ENCODE data around the gene CASK. TPM values are rescaled to one million over a fixed set of nuclear protein-coding genes. Genes with fewer than 3 reads are reported as not detected.

Gene CASK
- total RNA-seq, 1 experiment from 2014 or later, result 163 TPM

DNA sequence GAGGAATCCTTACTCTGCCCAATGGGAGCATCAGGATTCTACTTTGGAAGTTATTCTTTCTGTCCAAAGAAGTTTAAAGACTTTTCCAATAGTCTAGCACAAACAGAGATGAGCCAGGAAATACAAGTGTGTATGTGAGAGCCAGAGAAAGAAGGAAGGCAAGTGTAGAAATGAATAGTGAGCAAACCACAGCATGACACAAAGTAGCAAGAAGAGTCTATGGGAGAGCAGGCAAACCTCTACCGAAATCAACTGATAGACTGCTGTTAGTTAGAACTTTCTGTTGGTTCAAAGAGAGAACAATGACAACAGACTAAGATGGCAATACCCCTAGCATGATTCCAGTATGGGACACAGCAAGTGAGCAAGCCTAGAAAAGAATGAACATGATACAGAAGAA lies 250.7 kb downstream of the CASK start:
- H3K36me3 Mint-ChIP-seq (ENCODE audit: insufficient read depth, unreplicated experiment), result peaks cover 36% of the 10 kb centered on the region
- Histone ChIP-seq H3K9me3 (no peaks in the 10 kb centered on the region), H3K4me1 (no peaks in the 10 kb centered on the region), H3K4me3 (ENCODE audit: low read depth, low read length) (no peak overlapping the region), H3K36me3 (ENCODE audit: control insufficient read depth, insufficient read depth, low read length) (no peaks in the 10 kb centered on the region), H3K27me3 (replicated peaks; ENCODE audit: control insufficient read depth, insufficient read depth, low read length) (no peaks in the 10 kb centered on the region)
- CTCF ChIA-PET, result no interaction called here
- POLR2A ChIA-PET, result no interaction called here
- TF ChIP-seq, protein P1, sequence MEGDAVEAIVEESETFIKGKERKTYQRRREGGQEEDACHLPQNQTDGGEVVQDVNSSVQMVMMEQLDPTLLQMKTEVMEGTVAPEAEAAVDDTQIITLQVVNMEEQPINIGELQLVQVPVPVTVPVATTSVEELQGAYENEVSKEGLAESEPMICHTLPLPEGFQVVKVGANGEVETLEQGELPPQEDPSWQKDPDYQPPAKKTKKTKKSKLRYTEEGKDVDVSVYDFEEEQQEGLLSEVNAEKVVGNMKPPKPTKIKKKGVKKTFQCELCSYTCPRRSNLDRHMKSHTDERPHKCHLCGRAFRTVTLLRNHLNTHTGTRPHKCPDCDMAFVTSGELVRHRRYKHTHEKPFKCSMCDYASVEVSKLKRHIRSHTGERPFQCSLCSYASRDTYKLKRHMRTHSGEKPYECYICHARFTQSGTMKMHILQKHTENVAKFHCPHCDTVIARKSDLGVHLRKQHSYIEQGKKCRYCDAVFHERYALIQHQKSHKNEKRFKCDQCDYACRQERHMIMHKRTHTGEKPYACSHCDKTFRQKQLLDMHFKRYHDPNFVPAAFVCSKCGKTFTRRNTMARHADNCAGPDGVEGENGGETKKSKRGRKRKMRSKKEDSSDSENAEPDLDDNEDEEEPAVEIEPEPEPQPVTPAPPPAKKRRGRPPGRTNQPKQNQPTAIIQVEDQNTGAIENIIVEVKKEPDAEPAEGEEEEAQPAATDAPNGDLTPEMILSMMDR (IDR thresholded peaks at IDR 0.05; ENCODE audit: insufficient read depth in 1 of 2, low read depth in 1 of 2, low read length in 1 of 2, severe bottlenecking in 1 of 2, unreplicated experiment in 1 of 2), result no peak
- no peaks in the 10 kb centered on the region for H3K9me3 Mint-ChIP-seq (ENCODE audit: unreplicated experiment)
- no TSS peak for BruUV-seq (replicated peaks)
- no peaks in the 10 kb centered on the region for H3K4me1 Mint-ChIP-seq (ENCODE audit: low read depth, unreplicated experiment)
- intact Hi-C loops (cut with micrococcal nuclease; ENCODE audit: unreplicated experiment), result no loop called here
- H3K27ac Mint-ChIP-seq (ENCODE audit: unreplicated experiment), result no peak overlapping the region
- H3K4me3 Mint-ChIP-seq (ENCODE audit: unreplicated experiment), result no peak overlapping the region
- H3K27me3 Mint-ChIP-seq (ENCODE audit: insufficient read depth, unreplicated experiment), result no peaks in the 10 kb centered on the region
- no peak for DNase-seq

DNA sequence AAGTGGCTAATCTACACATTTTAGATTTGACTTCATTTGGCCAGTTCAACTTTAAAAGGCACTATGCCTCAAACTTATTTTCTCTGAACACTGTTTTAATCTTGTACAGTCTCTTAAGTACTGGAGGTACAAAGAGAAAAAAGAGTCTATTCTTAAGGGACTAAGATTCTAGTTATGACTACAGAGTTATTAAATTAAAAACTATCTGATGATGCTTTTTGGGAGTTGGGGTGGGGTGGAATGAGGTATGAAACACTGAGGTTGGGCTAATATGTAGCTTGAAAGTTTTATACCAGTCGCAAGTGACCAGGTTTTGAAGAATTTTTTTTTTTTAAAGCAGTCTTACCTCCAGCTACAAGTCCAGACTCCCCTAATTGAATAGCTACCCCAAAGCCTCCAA lies 252.3 kb downstream of the CASK start:
- Mint-ChIP-seq H3K27me3 (ENCODE audit: insufficient read depth, unreplicated experiment) (no peaks in the 10 kb centered on the region), H3K27ac (ENCODE audit: unreplicated experiment) (no peak overlapping the region), H3K36me3 (ENCODE audit: insufficient read depth, unreplicated experiment) (peaks cover 22% of the 10 kb centered on the region), H3K4me3 (ENCODE audit: unreplicated experiment) (no peak overlapping the region), H3K9me3 (ENCODE audit: unreplicated experiment) (no peaks in the 10 kb centered on the region), H3K4me1 (ENCODE audit: low read depth, unreplicated experiment) (no peaks in the 10 kb centered on the region)
- DNase-seq, result no peak
- no TSS peak for BruUV-seq (replicated peaks)
- no peak overlapping the region for H3K4me3 ChIP-seq (ENCODE audit: low read depth, low read length)
- TF ChIP-seq, protein P1 (IDR thresholded peaks at IDR 0.05; ENCODE audit: insufficient read depth in 1 of 2, low read depth in 1 of 2, low read length in 1 of 2, severe bottlenecking in 1 of 2, unreplicated experiment in 1 of 2), result no peak
- H3K4me1 ChIP-seq, result no peaks in the 10 kb centered on the region
- H3K9me3 ChIP-seq, result no peaks in the 10 kb centered on the region
- intact Hi-C loops (cut with micrococcal nuclease; ENCODE audit: unreplicated experiment), result no loop called here
- ChIA-PET CTCF (no interaction called here), POLR2A (no interaction called here)
- no peaks in the 10 kb centered on the region for H3K36me3 ChIP-seq (ENCODE audit: control insufficient read depth, insufficient read depth, low read length)
- H3K27me3 ChIP-seq (replicated peaks; ENCODE audit: control insufficient read depth, insufficient read depth, low read length), result no peaks in the 10 kb centered on the region

DNA sequence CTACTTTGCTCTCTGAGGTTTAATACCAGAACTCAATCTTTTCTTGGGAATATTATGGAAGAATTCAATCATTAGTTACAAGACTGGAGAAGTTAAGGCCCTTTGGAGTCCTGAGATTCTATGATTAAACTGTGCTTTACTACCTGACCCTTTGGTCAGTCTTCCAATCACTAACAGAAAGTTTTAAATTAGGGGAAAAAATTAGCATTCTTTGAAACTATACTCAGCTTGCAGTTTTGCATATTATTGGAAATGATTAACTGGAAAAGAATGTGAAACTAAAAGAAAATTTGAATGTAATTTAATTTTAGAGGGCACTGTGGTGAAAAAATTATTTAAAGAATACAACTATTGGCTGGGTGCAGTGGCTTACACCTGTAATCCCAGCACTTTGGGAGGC lies 253.2 kb downstream of the CASK start:
- H3K27me3 Mint-ChIP-seq (ENCODE audit: insufficient read depth, unreplicated experiment), result no peaks in the 10 kb centered on the region
- H3K36me3 Mint-ChIP-seq (ENCODE audit: insufficient read depth, unreplicated experiment), result peaks cover 17% of the 10 kb centered on the region
- H3K4me1 Mint-ChIP-seq (ENCODE audit: low read depth, unreplicated experiment), result no peaks in the 10 kb centered on the region
- Histone ChIP-seq H3K4me3 (ENCODE audit: low read depth, low read length) (no peak overlapping the region), H3K27me3 (replicated peaks; ENCODE audit: control insufficient read depth, insufficient read depth, low read length) (no peaks in the 10 kb centered on the region), H3K4me1 (no peaks in the 10 kb centered on the region), H3K9me3 (no peaks in the 10 kb centered on the region), H3K36me3 (ENCODE audit: control insufficient read depth, insufficient read depth, low read length) (no peaks in the 10 kb centered on the region)
- H3K9me3 Mint-ChIP-seq (ENCODE audit: unreplicated experiment), result no peaks in the 10 kb centered on the region
- no peak overlapping the region for H3K4me3 Mint-ChIP-seq (ENCODE audit: unreplicated experiment)
- TF ChIP-seq, protein P1 (IDR thresholded peaks at IDR 0.05; ENCODE audit: insufficient read depth in 1 of 2, low read depth in 1 of 2, low read length in 1 of 2, severe bottlenecking in 1 of 2, unreplicated experiment in 1 of 2), result no peak
- no peak for DNase-seq
- ChIA-PET CTCF (no interaction called here), POLR2A (no interaction called here)
- no peak overlapping the region for H3K27ac Mint-ChIP-seq (ENCODE audit: unreplicated experiment)
- intact Hi-C loops (cut with micrococcal nuclease; ENCODE audit: unreplicated experiment), result no loop called here
- BruUV-seq (replicated peaks), result no TSS peak
